GM18526 (cell line): ENCODE data around the gene FBLN7.

Experiments
- POLR2A ChIP-seq: IDR thresholded peaks from 3 replicates; pipeline ENCODE4 v1.6.1; 2011; ENCODE audit not compliant: insufficient read length; ENCODE audit errors: extremely low read depth

The FBLN7 gene

GRCh38 chr2:112138159-112139032, at the start of gene FBLN7:
TSS of gene FBLN7 (plus strand) at chr2:112138385. CDS start at chr2:112138656, 271 bp downstream.
- no peak for TF ChIP-seq POLR2A

GRCh38 chr2:112089375-112089774, 48.8 kb upstream of the FBLN7 start:
- no peak for TF ChIP-seq POLR2A

DNA sequence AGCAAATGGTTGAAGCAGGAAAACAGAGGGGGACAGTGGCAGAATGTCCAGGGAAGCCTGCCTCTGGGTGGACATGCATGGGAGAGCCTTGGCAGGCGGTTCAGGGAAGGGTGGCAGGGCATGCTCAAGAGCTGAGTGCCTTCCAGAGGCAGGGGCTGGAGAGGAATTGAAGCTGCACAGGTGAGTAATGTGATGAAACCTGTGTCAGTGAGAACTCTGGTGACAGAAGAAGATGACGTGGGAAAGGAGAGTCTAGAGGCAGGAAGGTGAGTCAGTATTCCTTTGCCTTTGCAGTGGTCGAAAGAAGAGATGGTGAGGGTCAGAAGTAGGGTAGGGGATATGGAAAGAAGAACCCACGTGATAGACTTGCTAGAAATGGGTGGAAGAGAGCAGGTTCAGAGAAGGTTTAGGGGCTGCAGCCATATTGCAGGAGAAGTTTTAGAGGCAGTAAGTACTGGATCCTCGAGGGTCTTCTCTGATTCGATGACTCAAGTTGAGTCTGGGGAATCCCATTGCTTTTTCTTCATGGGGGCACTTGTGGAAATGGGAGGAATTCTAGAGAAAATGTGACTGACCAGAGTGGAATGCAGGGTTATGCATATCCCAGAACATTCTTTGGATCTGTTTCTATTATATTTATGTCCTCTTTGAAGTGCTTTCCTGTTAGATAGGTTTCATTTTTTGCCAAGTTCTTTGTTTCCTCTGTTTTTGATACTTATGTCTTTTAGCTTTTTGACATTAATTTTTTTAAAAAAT, 45.7 kb upstream of the FBLN7 start:
- TF ChIP-seq POLR2A = no peak

DNA sequence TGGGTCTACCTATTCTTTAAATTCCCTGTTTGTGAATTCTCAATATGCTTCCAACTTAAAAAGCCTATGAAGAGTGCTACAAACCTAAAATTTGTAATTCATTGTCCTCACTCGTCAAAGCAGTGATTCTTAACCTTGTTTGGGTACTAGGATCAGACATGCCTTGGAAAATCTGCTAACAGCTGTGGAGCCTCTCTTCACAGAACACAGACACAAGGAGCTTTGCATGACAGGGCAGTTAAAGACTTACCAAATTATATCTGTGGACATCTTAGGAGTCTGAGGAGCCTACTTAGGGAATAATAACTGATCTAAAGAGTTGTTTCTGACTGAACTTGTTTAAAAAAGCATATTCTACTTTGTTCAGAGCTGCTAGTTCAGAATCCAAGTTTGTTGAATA, 45.0 kb upstream of the FBLN7 start:
- TF ChIP-seq POLR2A = no peak

DNA sequence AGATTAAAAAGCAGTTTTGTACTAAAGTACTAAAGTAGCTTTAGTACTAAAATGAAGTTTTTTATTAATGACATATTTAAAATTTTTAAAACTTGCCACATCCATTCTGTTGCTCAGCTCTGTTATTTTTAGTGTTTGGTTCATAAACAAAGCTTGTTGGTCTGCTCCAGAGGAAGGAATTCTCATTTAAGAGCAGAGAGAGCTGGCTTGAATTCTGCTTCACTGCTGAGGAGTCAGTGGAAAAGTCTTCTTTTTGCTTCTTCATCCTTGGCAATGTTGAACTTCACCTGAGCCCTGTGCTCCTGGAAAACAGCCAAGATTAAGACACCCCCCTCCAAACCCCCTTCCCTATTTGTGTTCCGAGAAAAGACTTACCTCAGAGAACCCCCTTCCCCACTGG, 42.5 kb upstream of the FBLN7 start:
- no peak for TF ChIP-seq POLR2A

- TF ChIP-seq POLR2A = no peak
These were observed 42.1 kb upstream of the FBLN7 start for GRCh38 chr2:112096098-112096497.

- TF ChIP-seq POLR2A = no peak
These were observed 29.9 kb upstream of the FBLN7 start for GRCh38 chr2:112108178-112108832.

DNA sequence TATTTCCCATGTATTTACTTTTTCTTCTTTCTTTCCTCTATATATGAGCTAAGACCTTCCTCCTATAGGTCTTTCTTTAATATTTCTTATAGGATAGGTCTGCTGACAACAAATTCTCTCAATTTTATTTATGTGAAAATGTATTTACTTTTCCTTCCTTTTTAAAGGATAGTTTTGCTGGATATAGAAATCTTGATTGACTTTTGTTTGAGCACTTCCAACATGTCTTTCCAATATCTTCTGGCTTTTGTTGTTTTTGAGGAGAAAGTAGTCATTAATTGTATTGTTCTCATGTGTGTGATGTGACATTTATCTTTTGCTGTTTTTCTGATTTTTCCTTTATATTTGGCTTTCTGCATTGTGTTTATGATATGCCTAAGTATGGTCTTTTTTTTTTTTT, 28.9 kb upstream of the FBLN7 start:
- no peak for TF ChIP-seq POLR2A

DNA sequence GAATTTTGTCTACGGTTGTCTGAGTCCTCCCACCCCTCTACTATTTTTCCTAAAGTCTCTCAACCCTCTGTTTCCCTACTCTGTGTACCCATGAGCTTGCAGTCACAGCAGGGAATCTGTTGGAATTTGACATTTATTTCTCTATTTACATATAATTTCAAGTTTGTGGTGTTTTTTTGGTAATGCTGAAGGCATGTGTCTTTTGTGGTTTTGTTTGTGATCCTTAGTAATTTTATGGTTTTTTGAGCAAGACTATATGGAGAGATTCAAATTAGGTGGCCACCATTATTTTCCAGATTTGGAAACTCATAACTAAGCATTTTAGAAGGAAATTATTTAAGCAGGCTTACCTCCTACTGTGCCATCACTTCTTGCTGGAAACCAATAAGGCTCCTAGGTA, 27.2 kb upstream of the FBLN7 start:
- TF ChIP-seq POLR2A = no peak

DNA sequence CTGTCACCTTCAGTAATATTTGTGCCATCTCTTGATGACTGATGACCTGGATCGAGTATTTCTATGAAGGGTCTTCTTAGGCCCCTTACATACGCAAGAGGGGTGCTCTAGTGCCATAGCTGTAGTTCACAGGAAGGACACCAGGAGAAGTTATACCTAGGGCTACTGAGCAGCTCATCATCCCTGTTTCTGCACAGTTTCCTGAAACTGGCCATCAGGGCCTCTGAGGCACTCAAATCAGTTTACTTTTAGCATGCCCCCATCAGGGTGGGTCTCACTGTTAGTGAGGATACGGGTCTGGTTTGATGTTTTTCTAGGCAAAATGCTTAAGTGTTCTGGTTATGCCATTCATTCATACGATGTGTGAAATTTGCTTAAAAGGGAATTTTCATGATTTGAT, 20.0 kb upstream of the FBLN7 start:
- no peak for TF ChIP-seq POLR2A

DNA sequence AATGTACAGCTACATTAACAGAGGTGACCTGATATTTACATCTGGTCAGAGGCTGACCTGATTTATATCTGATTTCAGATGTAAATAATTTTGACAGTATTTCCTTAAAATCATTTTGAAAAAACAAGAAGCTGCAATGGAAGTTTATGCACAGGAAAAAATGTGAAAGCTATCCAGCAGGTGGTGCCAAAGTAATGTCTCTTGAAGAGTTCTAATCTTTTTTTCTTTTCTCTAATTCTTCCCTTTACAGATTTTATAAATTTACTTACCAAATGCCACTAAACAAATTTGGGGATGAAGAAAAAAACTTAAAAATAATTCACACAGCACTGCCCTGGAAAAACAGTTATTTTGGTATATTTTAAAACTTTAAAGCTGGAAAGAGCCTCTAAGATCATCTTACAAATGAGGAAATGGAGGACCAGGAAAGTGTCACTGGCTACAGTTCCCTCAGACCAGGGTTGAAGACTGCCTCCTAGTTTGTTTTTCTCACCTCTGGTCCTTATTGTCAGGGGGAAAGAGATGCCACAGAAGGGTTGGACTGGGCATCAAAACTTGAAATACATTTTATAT, 16.4 kb upstream of the FBLN7 start:
- TF ChIP-seq POLR2A = no peak

DNA sequence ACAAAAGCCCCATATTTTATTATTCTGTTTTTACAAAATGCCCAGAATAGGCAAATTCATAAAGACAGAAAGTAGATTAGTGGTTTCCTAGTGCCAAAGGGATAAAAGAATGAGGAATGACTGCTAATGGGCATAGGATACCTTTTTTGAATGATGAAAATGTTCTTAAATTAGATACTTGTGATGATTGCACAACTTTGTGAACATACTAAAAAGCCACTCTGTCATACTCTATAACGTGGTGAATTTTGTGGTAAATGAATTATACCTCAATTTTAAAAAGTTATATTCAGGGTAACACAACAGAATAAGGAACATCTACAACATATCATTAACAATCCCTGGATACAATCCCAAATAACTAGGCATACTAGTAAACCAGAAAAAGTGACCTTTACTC, 9.1 kb upstream of the FBLN7 start:
- TF ChIP-seq POLR2A = no peak

DNA sequence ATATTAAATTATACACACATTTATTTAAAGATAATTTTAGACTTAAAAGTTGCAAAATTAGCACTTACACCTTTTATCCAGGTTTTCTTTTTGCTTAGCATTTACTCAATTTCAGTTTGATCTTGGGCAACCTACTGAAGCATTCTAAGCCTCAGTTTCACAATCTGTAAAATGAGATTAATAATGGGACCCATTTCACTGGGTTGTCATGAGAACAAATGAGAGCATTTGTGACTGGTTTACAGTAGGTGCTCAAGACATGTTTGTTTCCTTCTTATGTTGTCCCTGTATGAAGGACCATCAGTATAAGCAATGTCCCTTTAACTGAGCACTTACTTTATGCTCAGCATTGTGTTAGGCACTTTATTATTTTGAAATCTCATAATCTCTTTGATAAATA, 4.8 kb upstream of the FBLN7 start:
- no peak for TF ChIP-seq POLR2A

GRCh38 chr2:112134120-112134519, 4.1 kb upstream of the FBLN7 start:
- TF ChIP-seq POLR2A = no peak

DNA sequence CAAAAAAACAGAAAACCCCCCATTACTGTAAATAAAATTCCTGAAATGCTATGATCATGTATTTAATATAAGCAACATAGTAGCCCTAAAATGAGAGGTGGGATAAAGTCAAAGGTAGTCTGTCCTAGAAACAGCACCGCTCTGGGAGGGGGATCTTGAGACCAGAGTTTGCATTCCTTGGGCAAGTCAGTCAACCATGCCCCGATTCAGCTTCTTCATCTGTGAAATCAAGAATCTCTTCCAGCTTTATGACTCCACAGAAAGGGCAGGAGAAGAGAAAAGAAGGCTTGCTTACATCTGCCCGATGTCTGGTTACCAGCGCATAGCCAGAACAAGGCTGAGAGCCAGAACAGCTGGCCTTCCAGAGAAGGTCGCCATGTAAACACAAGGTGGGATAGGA, 2.1 kb upstream of the FBLN7 start:
- TF ChIP-seq POLR2A = no peak

DNA sequence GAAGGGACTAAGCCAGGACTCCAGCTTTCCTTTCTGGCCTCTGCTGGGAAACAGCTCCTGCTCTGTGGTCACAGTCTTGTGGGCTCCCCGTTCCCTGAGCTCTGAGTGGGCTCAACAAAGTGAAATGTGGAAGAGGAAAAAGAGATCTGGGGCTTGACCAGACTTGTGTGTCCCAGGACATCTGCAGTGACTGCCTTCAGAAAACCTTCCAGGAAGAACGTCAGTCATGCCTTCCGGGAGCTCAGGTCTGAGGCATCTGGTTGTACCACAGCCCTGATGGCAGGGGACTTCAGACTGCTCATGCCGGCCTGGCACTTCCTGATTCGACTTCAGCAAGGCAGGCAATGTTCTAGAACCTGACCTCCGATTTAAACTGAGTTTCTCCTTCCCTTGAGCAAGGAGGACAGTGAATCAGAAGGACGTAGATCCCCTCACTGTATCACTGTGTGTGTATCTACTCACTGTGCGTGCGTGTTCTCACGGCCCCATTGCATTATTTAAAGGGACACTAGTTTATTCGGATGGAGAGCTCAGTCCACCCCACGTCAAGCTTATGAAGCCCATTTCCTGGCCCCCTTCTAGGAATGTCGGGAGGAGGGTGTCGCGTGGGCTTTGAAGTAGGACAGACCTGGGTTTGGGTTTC, 548 bp upstream of the FBLN7 start:
- no peak for TF ChIP-seq POLR2A
